Measurements from ENCODE around the gene ADD2. TPM values are rescaled to one million over a fixed set of nuclear protein-coding genes. Genes with fewer than 3 reads are reported as not detected.
"Not testable (repeated sequence)": the region's sequence is repeated elsewhere in the genome, so short reads cannot be mapped to it uniquely, and the experiment has no call there.

The ADD2 gene
- total RNA-seq, 2 donors from 2014 or later = 3.0 to 5.2 TPM

GRCh38 chr2:70626254-70626990 is 141.6 kb downstream of the ADD2 start:
- DNase-seq (ENCODE audit: low spot score) = no peak
- intact Hi-C loops (cut with DNase I) = no loop called here

GRCh38 chr2:70621536-70621935 is 146.5 kb downstream of the ADD2 start:
- DNase-seq (ENCODE audit: low spot score); intact Hi-C loops (cut with DNase I): not testable (repeated sequence)

GRCh38 chr2:70620020-70620419 is 148.0 kb downstream of the ADD2 start:
- intact Hi-C loops (cut with DNase I) = no loop called here
- no peak for DNase-seq (ENCODE audit: low spot score)

GRCh38 chr2:70619167-70619566 is 148.8 kb downstream of the ADD2 start:
- intact Hi-C loops (cut with DNase I) = loop anchor here (10.0 kb wide), 3 partner anchors 274 to 314 kb away; partner anchors contain the start of gene FAM136A (in 1 of the 2)
- no peak for DNase-seq (ENCODE audit: low spot score)

- DNase-seq (ENCODE audit: low spot score) = no peak
- intact Hi-C loops (cut with DNase I) = loop anchor here (10.0 kb wide), 3 partner anchors 271 to 311 kb away; partner anchors contain the start of gene FAM136A (in 1 of the 2)
Observed at GRCh38 chr2:70616168-70616694, 151.8 kb downstream of the ADD2 start.

GRCh38 chr2:70615222-70615621 is 152.8 kb downstream of the ADD2 start:
- DNase-seq (ENCODE audit: low spot score) = no peak
- intact Hi-C loops (cut with DNase I) = loop anchor here (10.0 kb wide), 3 partner anchors 270 to 310 kb away; partner anchors contain the start of gene FAM136A (in 1 of the 2)

GRCh38 chr2:70613521-70613920 is 154.5 kb downstream of the ADD2 start:
- intact Hi-C loops (cut with DNase I) = loop anchor here (10.0 kb wide), 3 partner anchors 269 to 309 kb away; partner anchors contain the start of gene FAM136A (in 1 of the 2)
- DNase-seq (ENCODE audit: low spot score) = no peak

GRCh38 chr2:70612574-70612973 is 155.4 kb downstream of the ADD2 start:
- intact Hi-C loops (cut with DNase I) = loop anchor here (10.0 kb wide), 3 partner anchors 268 to 308 kb away; partner anchors contain the start of gene FAM136A (in 1 of the 2)
- DNase-seq (ENCODE audit: low spot score) = no peak

GRCh38 chr2:70608373-70608772 is 159.6 kb downstream of the ADD2 start:
- intact Hi-C loops (cut with DNase I) = no loop called here
- no peak for DNase-seq (ENCODE audit: low spot score)

GRCh38 chr2:70607121-70607561 is 160.9 kb downstream of the ADD2 start:
- DNase-seq (ENCODE audit: low spot score) = no peak
- intact Hi-C loops (cut with DNase I) = no loop called here

Other genes starting within 250 kb of the ADD2 start
- 1 to 10 TPM in 1 of 2 donors, under 1 TPM in 1; 0.71 to 1.4 TPM for gene TGFA, start 214.4 kb downstream of the ADD2 start, total RNA-seq
- not detected for gene FIGLA, start 22.4 kb upstream of the ADD2 start, total RNA-seq
- under 1 TPM; 0.29 to 0.32 TPM for gene CLEC4F, start 52.4 kb upstream of the ADD2 start, total RNA-seq
- under 1 TPM in 1 of 2 donors, not detected in 1; 0.42 TPM for gene CD207, start 67.6 kb upstream of the ADD2 start, total RNA-seq
- gene VAX2, start 132.4 kb upstream of the ADD2 start, total RNA-seq = 1 to 10 TPM in 1 of 2 donors, under 1 TPM in 1; 0.57 to 1.4 TPM
- gene ATP6V1B1, start 167.7 kb upstream of the ADD2 start, total RNA-seq = 1 to 10 TPM in 1 of 2 donors, under 1 TPM in 1; 0.48 to 1.4 TPM
- 1 to 10 TPM; 1.4 to 2.3 TPM for gene ANKRD53, start 210.4 kb upstream of the ADD2 start, total RNA-seq
- 10 to 100 TPM; 44.3 to 50.4 TPM for gene TEX261, start 226.7 kb upstream of the ADD2 start, total RNA-seq

Data from posterior vena cava (tissue), 2 donors.